Neural cell (in vitro differentiated cells): ENCODE data around the gene TRIM24.

Source experiments
- CTCF ChIP-seq: fragments of 450-650 bp; IDR thresholded peaks from 2 replicates; pipeline ENCODE4 v1.5.1; 2014; ENCODE audit warnings: antibody characterized with exemption, mild to moderate bottlenecking, moderate library complexity; ENCODE audit not compliant: poor library complexity, severe bottlenecking
- EP300 ChIP-seq: fragments of 450-650 bp; conservative IDR thresholded peaks from 2 replicates; pipeline ENCODE4 v1.6.1; 2014; ENCODE audit warnings: antibody characterized with exemption, mild to moderate bottlenecking, moderate library complexity; ENCODE audit not compliant: poor library complexity, severe bottlenecking
- EZH2 ChIP-seq: fragments of 200-600, 300-800 bp; shearing (Covaris generic), sonication (generic); IDR thresholded peaks from 2 replicates; pipeline ENCODE4 v1.6.1; 2014; ENCODE audit warnings: antibody characterized with exemption, low read length, borderline replicate concordance, mild to moderate bottlenecking; ENCODE audit not compliant: insufficient read depth, poor library complexity, severe bottlenecking
- MXI1 ChIP-seq: fragments of 450-650 bp; conservative IDR thresholded peaks from 2 replicates; pipeline ENCODE4 v1.6.1; 2014; ENCODE audit warnings: antibody characterized with exemption, mild to moderate bottlenecking; ENCODE audit not compliant: poor library complexity, severe bottlenecking
- POLR2AphosphoS5 ChIP-seq: IDR thresholded peaks from 2 replicates; pipeline ENCODE4 v1.6.1; 2012
- RAD21 ChIP-seq: fragments of 450-650 bp; conservative IDR thresholded peaks from 2 replicates; pipeline ENCODE4 v1.6.1; 2014; ENCODE audit warnings: antibody characterized with exemption, mild to moderate bottlenecking, moderate library complexity
- REST ChIP-seq: IDR thresholded peaks from 2 replicates; pipeline ENCODE4 v1.6.1; 2012; ENCODE audit warnings: borderline replicate concordance
- SMC3 ChIP-seq: fragments of 450-650 bp; conservative IDR thresholded peaks from 2 replicates; pipeline ENCODE4 v1.6.1; 2014; ENCODE audit warnings: antibody characterized with exemption, mild to moderate bottlenecking, moderate library complexity; ENCODE audit not compliant: poor library complexity
- TAF1 ChIP-seq: IDR thresholded peaks from 2 replicates; pipeline ENCODE4 v1.6.1; 2012; ENCODE audit warnings: low read depth

GRCh38 chr7:138492423-138492822, 32.4 kb downstream of the TRIM24 start:
- TF ChIP-seq POLR2AphosphoS5 (no peak), SMC3 (no peak), CTCF (no peak), EP300 (no peak), EZH2 (no peak), REST (no peak), TAF1 (no peak), MXI1 (no peak), RAD21 (no peak)
